Measurements from ENCODE around the gene JPT1. TPM values are rescaled to one million over a fixed set of nuclear protein-coding genes. Genes with fewer than 3 reads are reported as not detected.

Gene JPT1
- total RNA-seq, 1 donor from 2014 or later, result 334 TPM

DNA sequence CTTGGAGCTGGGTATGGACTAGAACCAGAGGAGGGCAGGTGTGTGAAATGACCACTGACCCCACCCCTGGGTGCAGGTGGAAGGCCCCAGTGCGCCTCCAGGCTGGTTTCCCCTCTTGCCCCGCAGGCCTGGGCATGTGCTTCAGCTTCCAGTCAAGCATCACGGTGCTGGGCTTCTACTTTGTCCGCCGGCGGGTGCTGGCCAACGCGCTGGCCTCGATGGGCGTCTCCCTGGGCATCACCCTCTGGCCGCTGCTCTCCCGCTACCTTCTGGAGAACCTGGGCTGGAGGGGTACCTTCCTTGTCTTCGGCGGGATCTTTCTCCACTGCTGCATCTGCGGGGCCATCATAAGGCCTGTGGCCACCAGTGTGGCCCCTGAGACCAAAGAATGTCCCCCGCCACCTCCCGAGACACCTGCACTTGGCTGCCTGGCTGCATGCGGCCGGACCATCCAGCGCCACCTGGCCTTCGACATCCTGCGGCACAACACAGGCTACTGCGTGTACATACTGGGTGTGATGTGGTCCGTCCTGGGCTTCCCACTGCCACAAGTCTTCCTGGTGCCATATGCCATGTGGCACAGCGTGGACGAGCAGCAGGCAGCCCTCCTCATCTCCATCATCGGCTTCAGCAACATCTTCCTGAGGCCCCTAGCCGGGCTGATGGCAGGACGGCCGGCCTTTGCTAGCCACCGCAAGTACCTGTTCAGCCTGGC lies 54.3 kb downstream of the JPT1 start:
- Mint-ChIP-seq H3K36me3 (ENCODE audit: low read depth) (no peaks in the 10 kb centered on the region), H3K27ac (ENCODE audit: unreplicated experiment) (no peak overlapping the region), H3K9me3 (no peaks in the 10 kb centered on the region), H3K4me1 (no peaks in the 10 kb centered on the region), H3K4me3 (no peak overlapping the region), H3K27me3 (ENCODE audit: low read depth) (no peaks in the 10 kb centered on the region)
- DNase-seq (ENCODE audit: low read depth, low spot score), result no peak
- TF ChIP-seq, protein P1, sequence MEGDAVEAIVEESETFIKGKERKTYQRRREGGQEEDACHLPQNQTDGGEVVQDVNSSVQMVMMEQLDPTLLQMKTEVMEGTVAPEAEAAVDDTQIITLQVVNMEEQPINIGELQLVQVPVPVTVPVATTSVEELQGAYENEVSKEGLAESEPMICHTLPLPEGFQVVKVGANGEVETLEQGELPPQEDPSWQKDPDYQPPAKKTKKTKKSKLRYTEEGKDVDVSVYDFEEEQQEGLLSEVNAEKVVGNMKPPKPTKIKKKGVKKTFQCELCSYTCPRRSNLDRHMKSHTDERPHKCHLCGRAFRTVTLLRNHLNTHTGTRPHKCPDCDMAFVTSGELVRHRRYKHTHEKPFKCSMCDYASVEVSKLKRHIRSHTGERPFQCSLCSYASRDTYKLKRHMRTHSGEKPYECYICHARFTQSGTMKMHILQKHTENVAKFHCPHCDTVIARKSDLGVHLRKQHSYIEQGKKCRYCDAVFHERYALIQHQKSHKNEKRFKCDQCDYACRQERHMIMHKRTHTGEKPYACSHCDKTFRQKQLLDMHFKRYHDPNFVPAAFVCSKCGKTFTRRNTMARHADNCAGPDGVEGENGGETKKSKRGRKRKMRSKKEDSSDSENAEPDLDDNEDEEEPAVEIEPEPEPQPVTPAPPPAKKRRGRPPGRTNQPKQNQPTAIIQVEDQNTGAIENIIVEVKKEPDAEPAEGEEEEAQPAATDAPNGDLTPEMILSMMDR (conservative IDR thresholded peaks at IDR 0.05), result no peak

DNA sequence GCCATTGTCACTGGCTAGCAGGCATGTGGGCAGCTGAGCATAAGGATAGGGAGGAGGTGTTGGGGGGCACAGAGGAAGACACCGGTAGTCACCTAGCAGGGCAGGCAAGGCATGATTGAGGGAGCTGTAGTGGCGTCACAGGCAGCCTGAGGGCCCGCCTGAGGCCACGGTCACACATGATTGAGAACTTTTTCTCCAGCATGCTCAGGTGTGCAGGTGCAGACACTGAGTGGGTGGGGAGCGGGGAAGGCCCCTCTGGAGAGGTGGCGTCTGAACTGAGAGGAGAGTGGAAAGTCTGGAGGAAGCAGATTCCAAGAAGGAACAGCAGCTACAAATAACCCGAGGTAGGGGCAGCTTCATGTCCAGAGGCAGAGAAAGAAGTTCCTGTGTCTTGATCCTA lies 55.5 kb downstream of the JPT1 start:
- TF ChIP-seq, protein P1 (conservative IDR thresholded peaks at IDR 0.05), result no peak
- Mint-ChIP-seq H3K4me3 (no peak overlapping the region), H3K36me3 (ENCODE audit: low read depth) (no peaks in the 10 kb centered on the region), H3K27me3 (ENCODE audit: low read depth) (no peaks in the 10 kb centered on the region), H3K9me3 (no peaks in the 10 kb centered on the region), H3K27ac (ENCODE audit: unreplicated experiment) (no peak overlapping the region), H3K4me1 (no peaks in the 10 kb centered on the region)
- DNase-seq (ENCODE audit: low read depth, low spot score), result no peak

DNA sequence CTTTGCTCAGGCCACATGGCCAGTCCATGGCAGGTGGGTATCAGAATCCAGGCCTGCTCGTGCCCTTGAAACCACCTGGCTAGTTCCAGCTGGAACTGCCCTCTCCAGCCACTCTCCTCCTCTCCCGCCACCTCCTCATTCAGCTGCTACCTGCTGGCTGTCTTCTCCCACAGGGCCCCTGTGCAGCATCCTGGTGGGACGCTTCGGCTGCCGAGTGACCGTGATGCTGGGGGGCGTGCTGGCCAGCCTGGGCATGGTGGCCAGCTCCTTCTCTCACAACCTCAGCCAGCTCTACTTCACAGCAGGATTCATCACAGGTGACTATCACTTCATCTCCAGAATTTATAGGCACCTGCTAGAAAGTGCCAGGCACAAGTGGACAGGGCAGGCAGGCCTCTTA lies 56.4 kb downstream of the JPT1 start:
- no peak overlapping the region for H3K27ac Mint-ChIP-seq (ENCODE audit: unreplicated experiment)
- H3K9me3 Mint-ChIP-seq, result no peaks in the 10 kb centered on the region
- no peaks in the 10 kb centered on the region for H3K36me3 Mint-ChIP-seq (ENCODE audit: low read depth)
- TF ChIP-seq, protein P1 (conservative IDR thresholded peaks at IDR 0.05), result no peak
- H3K4me1 Mint-ChIP-seq, result peaks cover 2% of the 10 kb centered on the region
- H3K4me3 Mint-ChIP-seq, result no peak overlapping the region
- H3K27me3 Mint-ChIP-seq (ENCODE audit: low read depth), result no peaks in the 10 kb centered on the region
- DNase-seq (ENCODE audit: low read depth, low spot score), result no peak

DNA sequence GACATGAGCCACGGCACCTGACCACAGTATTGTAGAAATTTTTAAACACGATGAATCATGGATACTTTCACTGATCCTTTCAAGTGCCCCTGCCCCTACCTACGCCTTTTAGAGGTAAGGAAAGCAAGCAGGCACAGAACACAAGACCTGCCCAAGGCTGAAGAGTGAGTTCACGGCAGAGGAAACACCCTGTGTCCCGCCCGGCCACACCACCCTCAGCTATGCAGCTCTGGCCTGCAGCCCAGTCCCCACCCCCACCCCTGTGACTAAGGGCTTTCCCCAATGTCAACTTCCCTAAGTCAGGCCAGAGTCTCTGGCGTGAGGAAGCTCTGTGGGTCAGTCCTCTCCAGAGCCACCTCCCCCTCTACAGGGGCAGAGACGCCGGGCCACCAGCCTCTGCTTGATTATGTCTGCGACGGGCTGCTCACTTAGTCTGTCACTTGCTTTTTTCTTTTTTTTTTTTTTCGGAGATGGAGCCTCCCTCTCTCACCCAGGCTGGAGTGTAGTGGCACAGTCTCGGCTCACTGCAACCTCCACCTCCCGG lies 58.2 kb downstream of the JPT1 start:
- DNase-seq (ENCODE audit: low read depth, low spot score), result no peak
- no peaks in the 10 kb centered on the region for H3K36me3 Mint-ChIP-seq (ENCODE audit: low read depth)
- H3K27me3 Mint-ChIP-seq (ENCODE audit: low read depth), result no peaks in the 10 kb centered on the region
- H3K4me1 Mint-ChIP-seq, result peaks cover 19% of the 10 kb centered on the region
- TF ChIP-seq, protein P1 (conservative IDR thresholded peaks at IDR 0.05), result no peak
- H3K4me3 Mint-ChIP-seq, result no peak overlapping the region
- H3K9me3 Mint-ChIP-seq, result no peaks in the 10 kb centered on the region
- H3K27ac Mint-ChIP-seq (ENCODE audit: unreplicated experiment), result no peak overlapping the region

DNA sequence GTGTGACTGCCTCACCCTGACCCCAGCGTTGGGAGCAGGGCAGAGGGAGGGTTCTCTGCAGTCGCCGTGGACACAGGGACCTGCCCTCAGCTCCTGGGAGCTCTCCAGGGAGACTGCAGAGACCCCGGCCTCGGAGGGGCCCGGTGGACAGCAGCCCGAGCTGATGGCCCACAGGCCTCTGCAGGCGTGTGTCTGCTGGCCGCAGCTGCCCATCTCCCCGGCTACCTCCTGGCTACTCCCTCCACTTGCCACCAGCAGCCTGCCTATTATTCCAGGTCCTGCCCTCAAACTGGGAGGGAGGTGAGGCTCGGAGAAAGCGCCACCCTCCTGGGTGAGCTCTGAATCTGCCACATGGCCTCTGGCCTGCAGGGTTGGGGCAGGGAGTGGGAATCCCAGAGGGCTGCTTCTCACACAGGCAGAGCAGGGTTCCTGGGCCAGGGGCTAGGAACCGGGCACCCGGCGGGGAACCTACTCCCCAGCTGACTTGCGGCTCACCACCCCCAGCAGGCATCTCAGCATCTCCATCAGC lies 59.4 kb downstream of the JPT1 start:
- Mint-ChIP-seq H3K27me3 (ENCODE audit: low read depth) (no peaks in the 10 kb centered on the region), H3K9me3 (no peaks in the 10 kb centered on the region), H3K4me1 (peaks cover 26% of the 10 kb centered on the region), H3K36me3 (ENCODE audit: low read depth) (no peaks in the 10 kb centered on the region), H3K27ac (ENCODE audit: unreplicated experiment) (no peak overlapping the region), H3K4me3 (no peak overlapping the region)
- no peak for DNase-seq (ENCODE audit: low read depth, low spot score)
- TF ChIP-seq, protein P1 (conservative IDR thresholded peaks at IDR 0.05), result no peak

All from neural crest cell (in vitro differentiated cells).